ENCODE results near the gene HS1BP3. TPM values are rescaled to one million over a fixed set of nuclear protein-coding genes. Genes with fewer than 3 reads are reported as not detected.

Gene HS1BP3
- total and polyA plus RNA-seq, 12 donors, result 23.7 to 50.1 (median 40.5) TPM

GRCh38 chr2:20667151-20667530, 16.2 kb upstream of the HS1BP3 start:
- peak in 1 of 7 donors; percentile 8 for DNase-seq
- H3K27ac ChIP-seq, result peak overlapping the region in 1 of 5 donors; percentile 9
- intact Hi-C loops (cut with DNase I), result no loop called here
- no peak for TF ChIP-seq POLR2A (IDR thresholded peaks at IDR 0.05)
- TF ChIP-seq, protein P1, sequence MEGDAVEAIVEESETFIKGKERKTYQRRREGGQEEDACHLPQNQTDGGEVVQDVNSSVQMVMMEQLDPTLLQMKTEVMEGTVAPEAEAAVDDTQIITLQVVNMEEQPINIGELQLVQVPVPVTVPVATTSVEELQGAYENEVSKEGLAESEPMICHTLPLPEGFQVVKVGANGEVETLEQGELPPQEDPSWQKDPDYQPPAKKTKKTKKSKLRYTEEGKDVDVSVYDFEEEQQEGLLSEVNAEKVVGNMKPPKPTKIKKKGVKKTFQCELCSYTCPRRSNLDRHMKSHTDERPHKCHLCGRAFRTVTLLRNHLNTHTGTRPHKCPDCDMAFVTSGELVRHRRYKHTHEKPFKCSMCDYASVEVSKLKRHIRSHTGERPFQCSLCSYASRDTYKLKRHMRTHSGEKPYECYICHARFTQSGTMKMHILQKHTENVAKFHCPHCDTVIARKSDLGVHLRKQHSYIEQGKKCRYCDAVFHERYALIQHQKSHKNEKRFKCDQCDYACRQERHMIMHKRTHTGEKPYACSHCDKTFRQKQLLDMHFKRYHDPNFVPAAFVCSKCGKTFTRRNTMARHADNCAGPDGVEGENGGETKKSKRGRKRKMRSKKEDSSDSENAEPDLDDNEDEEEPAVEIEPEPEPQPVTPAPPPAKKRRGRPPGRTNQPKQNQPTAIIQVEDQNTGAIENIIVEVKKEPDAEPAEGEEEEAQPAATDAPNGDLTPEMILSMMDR (IDR thresholded peaks at IDR 0.05), result no peak
- 0 to 1% (median 0%) methylated on average over 13 to 62 of the region's 62 CpGs; no CpG with 5 or more reads in 1 of the 4 donors for WGBS, 4 donors
- H3K4me1 ChIP-seq (replicated peaks in 1 of 2), result peaks cover 13 to 18% of the 10 kb centered on the region in 2 donors
- no peaks in the 10 kb centered on the region for H3K36me3 ChIP-seq (replicated peaks in 1 of 2)
- peaks cover 76% of the 10 kb centered on the region for H3K27me3 ChIP-seq
- peak overlapping the region in 2 of 4 donors; percentile 29 to 50 for H3K4me3 ChIP-seq
- no peaks in the 10 kb centered on the region for H3K9me3 ChIP-seq (replicated peaks in 1 of 3)

DNA sequence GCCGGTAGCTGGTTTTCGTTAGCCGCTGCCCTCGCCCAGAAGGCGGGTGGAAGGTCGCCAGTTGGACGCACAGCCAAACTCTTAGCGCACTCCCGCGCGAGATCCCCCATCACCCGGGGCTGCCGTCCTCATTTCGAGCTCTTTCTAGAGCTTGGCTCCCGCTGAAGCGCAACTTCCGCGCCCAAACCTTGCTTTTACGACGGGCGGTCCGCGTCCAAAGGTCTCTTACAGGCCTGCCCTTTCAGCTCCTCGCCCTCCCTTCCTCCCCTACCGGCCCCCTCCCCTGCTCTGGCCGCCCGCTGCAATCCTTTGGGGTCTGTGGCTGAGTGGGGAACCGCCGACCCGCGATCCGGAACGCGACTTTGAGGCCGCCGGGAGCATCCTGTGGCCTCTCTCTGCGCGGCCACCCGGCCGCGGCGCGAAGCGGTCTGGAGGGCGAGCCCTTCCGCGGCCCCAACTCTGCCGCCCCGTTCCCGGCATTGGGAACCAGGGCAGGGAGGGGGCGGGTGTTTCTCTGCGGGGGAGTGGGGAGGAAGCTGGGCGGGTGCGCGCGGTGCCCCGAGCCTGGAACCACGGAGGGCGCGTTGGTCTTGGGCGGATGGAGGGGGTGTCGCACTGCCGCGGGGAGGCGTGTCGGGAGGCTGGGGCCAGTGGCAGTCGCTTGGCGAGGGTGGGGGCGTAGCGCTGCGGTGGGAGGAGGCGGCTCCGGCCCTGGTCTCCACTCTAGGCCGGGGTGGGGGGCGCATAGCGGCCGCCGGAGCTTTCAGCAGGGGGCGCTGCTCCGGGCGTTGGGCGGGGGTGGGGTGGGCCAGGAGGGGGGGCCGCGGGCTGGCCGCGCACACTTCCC, 15.6 kb upstream of the HS1BP3 start, which contains the start of gene GDF7:
Gene GDF7, plus strand, starts transcription at position 841 of the 847 bp plus-strand sequence. CDS start 96 bp downstream, outside the sequence.
- Histone ChIP-seq H3K4me1 (replicated peaks in 1 of 2) (peaks cover 13 to 18% of the 10 kb centered on the region in 2 donors), H3K36me3 (replicated peaks in 1 of 2) (no peaks in the 10 kb centered on the region), H3K4me3 (peak within 1 kb of the TSS in 2 of 4 donors; percentile 29 to 50), H3K27me3 (peaks cover 77% of the 10 kb centered on the region), H3K9me3 (replicated peaks in 1 of 3) (no peaks in the 10 kb centered on the region), H3K27ac (peak within 1 kb of the TSS in 1 of 5 donors; percentile 9)
- intact Hi-C loops (cut with DNase I), result no loop called here
- 0 to 1% (median 1%) methylated on average over 24 to 86 of the region's 86 CpGs for WGBS, 4 donors
- peak in 4 of 7 donors; percentile 16 to 53 (median 42) for DNase-seq
- no peak for TF ChIP-seq POLR2A (IDR thresholded peaks at IDR 0.05)
- TF ChIP-seq, protein P1 (IDR thresholded peaks at IDR 0.05), result no peak

DNA sequence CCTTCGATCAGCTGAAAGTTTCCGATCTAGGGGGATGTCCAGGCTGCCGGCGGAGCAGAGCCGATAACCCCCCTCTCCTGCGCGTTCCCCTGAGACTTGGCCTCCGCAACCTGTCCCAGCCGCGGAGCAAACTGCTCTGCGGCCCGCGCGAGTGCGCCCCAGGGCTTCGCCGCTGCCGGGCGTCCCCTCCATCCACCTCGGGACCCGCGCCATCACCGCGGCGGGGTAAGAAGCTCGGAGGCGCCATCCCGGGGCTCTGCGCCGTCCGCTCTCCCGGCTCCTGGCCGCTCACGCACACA, 15.1 kb upstream of the HS1BP3 start:
- Histone ChIP-seq H3K4me1 (replicated peaks in 1 of 2) (peaks cover 13 to 18% of the 10 kb centered on the region in 2 donors), H3K4me3 (peak overlapping the region in 2 of 4 donors; percentile 29 to 50), H3K27me3 (peaks cover 73% of the 10 kb centered on the region), H3K36me3 (replicated peaks in 1 of 2) (no peaks in the 10 kb centered on the region), H3K27ac (no peak overlapping the region), H3K9me3 (replicated peaks in 1 of 3) (no peaks in the 10 kb centered on the region)
- 0 to 4% (median 1%) methylated on average over 15 to 34 of the region's 34 CpGs; no CpG with 5 or more reads in 1 of the 4 donors for WGBS, 4 donors
- intact Hi-C loops (cut with DNase I), result no loop called here
- no peak for TF ChIP-seq POLR2A (IDR thresholded peaks at IDR 0.05)
- TF ChIP-seq, protein P1 (IDR thresholded peaks at IDR 0.05), result no peak
- no peak for DNase-seq

DNA sequence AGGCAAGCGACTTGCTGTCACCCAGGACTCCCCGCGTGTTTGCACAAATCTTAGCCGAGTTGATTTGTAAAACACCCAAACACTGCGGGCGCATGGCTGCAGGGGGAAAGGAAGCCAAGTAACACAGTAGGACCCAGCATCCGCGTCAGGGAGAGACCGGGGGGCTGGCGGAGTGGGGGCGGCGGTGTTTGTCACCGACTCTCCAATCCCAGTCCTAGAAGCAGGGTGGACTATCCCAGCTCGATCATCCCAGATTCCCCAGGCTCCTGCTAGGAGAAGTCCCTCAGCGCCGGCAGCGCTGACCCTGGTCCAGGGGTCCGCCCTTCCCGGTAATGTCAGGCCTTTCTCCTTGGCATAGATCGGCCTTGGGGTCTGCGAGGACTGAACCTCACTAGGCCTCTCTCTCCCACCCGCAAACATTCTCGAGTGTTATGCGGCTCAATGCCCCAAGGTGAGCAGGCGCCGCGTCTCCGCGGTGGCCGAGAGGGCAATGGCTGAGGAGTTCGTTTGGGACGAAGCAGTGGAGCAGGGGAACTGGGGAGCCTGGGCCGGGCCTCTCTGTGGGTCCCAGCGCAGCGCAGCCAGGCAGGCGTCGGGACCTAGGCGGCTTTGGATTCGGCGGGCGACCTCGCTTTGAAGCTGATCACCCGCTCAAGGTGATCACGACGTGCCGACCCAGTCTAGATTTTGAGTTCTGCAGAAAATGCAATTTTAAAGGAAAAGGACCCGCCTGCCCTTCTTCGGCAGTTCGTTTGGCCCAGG, 14.5 kb upstream of the HS1BP3 start:
- no peaks in the 10 kb centered on the region for H3K9me3 ChIP-seq (replicated peaks in 1 of 3)
- peaks cover 13 to 18% of the 10 kb centered on the region in 2 donors for H3K4me1 ChIP-seq (replicated peaks in 1 of 2)
- intact Hi-C loops (cut with DNase I), result no loop called here
- H3K4me3 ChIP-seq, result peak overlapping the region in 2 of 4 donors; percentile 29 to 50
- no peak overlapping the region for H3K27ac ChIP-seq
- WGBS, 4 donors, result 17 to 66% (median 20%) methylated on average over 10 to 49 of the region's 49 CpGs
- H3K36me3 ChIP-seq (replicated peaks in 1 of 2), result no peaks in the 10 kb centered on the region
- TF ChIP-seq POLR2A (IDR thresholded peaks at IDR 0.05), result no peak
- TF ChIP-seq, protein P1 (IDR thresholded peaks at IDR 0.05), result no peak
- DNase-seq, result peak in 1 of 7 donors; percentile 6
- H3K27me3 ChIP-seq, result peaks cover 69% of the 10 kb centered on the region
